HG03558 (cell line): Measurements from ENCODE around the gene ALG1L2.
"Not testable (repeated sequence)": the region's sequence is repeated elsewhere in the genome, so short reads cannot be mapped to it uniquely, and the experiment has no call there.

Experiments
- ATAC-seq: cut with Tn5 transposase; IDR thresholded peaks from one replicate; pipeline ENCODE4 v1.9.1; 2021; ENCODE audit warnings: moderate number of reproducible peaks; ENCODE audit not compliant: unreplicated experiment; ENCODE audit errors: extremely low read depth

Gene ALG1L2

DNA sequence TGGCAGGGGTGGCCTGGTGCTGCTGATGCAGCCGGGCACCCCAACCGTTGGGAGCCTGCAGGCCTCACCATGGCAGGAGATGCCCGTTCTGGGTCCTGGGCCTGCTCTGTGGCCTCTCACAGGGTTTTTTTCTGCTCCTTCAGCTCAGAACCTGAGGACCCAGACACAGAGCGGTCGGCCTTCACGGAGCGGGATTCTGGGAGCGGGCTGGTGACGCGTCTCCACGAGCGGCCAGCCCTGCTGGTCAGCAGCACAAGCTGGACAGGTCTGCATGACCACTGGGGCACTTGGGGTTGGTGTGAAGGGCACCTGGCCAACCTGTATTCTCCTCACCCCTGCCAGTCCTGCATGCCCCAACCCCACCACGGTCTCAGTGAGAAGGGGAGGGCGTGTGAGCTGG, 10.3 kb downstream of the ALG1L2 start:
- ATAC-seq: no peak

DNA sequence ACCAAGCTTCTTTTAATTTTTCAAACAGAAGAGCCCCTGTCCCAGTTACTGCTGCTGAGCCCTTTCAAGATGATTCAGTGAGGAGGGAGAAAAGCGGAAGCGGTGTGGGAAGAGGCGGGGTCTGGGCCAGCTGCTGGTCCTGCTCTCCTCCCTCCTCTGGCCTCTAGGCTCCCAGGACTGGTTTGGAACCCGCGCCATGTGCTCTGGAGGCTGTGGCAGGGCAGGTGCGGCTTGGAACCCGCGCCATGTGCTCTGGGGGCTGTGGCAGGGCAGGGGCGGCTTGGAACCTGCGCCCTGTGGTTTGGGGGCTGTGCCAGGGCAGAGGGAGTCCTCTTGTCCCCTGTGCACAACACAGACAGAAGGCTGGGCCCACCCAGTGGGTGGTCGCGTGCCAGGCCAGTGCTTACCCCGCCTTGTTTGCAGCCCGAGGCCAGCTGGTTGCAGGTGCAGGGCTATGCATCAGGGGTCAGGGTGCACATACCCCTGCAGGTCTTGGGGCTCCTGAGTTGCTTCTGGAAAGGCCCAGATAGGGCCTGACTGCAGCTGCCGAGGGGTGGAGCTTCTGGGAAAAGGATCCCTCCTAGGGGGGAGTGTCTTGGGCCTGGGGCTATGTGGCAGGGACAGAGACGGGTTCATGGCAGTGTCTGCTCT, 12.2 kb downstream of the ALG1L2 start:
- no peak for ATAC-seq

DNA sequence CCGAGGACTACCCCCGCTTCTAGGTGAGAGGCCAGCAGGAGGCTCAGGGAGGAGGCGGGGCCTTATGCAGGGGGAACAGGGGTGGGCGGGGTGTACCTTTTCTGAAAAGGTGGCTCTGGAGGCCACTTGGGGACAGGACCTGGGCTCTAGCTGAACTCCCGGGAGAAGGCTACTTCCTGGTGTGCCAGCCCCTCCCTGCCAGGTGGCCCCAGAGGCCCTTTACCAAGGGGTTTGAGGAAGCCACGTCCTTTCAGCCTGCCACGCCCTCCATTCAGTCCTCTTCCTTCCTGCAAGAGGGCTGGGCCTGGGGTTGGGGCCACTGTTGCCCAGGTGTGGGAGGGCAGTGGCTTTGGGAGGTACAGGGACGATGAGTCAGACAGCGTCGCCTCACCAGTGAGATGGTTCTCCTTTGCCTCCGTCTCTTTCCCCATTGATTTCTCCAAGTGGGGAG, 12.9 kb downstream of the ALG1L2 start:
- not testable (repeated sequence) for ATAC-seq

DNA sequence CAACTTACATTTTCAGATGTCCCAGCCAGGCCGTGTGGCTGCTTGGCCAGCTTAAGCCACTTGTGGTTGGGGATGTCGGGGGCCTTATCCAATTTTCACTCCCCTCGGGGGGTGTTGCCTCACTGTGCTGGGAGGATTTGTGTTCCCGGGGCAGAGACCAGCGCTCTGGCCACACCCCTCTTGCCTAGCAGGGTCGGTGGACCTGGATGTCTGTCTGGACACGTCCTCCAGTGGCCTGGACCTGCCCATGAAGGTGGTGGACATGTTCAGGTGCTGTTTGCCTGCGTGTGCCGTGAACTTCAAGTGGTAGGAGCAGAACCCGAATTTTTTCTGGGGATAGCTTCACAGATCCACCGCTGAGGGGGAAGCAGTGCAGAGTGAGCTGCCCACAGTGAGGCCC, 14.2 kb downstream of the ALG1L2 start:
- ATAC-seq: not testable (repeated sequence)

DNA sequence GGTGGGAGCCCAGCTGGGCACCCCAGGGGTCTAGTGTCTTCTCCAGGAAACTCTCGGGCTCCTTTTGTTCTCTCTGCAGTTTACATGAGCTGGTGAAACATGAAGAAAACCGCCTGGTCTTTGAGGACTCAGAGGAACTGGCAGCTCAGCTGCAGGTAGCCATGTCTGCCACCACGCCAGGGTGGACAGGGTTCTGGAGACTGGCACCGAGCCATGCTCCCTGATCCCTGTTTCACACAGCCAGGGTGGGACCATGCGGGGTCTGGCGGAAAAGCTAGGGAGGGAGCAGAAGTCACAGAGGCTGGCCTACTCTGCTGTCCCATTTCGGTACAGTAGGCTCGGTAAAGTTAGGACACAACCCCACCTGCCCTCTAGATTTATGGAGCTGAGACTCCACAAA, 15.5 kb downstream of the ALG1L2 start:
- not testable (repeated sequence) for ATAC-seq

DNA sequence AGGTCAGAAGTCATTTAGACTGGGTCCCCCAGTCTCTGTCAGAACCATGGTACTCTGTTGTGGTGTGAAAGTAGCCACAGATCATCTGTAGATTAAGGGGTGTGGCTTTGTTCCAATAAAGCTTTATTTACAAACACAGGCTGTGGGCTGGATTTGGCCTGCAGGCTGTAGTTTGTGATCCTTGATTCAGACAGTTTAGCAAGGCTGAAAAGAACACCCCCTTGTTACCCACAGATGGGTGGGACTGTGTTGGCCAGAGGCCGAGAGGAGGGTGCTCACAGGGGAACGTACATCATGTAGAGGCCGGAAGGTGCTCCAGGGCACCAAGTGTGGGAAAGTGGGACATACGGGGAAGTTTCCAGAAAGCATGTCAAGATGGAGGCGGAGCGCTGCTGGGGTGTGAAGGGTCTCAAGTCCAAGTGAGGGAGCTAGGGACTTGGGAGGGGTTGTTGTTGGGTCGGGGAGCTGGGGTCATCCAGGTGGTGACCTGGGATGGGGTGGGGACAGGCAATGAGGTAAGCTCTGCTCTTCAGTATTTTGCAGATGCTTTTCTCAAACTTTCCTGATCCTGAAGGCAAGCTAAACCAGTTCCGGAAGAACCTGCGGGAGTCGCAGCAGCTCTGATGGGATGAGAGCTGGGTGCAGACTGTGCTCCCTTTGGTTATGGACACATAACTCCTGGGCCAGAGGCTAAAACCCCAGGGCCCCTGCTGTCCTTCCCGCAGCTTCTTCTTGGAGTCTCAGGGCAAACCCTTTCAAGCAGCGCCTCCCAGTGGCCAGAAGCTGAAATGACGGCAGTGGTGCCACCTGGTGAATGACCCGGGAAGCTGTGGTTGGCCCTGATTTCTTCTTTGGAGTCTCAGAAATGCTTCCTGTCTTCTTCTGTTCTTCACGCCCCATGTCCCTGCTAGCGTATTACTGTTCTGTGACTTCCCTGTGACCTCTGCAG, 16.3 kb downstream of the ALG1L2 start:
- not testable (repeated sequence) for ATAC-seq

DNA sequence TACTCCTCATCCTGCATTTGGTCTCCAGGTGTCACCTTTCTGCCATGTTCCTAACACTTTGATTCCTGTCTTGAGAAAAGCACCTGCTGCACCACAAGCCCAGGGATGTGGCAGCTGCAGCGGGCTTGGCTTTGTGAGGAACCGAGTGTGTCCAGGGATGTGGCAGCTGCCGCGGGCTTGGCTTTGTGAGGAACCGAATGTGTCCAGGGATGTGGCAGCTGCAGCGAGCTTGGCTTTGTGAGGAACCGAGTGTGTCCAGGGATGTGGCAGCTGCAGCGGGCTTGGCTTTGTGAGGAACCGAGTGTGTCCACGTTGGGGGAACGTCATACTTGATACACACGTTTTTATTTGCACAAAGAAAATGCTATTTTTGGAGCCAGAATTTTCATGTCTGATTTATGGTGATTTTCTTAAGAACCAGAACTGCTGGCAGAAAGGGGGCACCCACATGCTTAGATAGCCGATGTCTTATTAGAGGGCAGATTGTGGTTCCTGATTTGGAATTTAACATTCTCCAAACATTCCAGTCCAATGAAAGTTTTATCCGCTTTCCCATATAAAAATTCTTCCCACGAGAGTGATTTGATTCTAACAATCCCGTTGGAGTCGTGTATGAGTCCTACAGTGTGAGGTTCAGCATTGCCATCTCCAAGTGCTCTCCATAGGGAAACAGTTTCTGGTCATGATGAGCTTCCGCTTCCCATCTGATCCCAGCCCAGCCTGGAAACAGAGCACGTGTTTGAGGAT, 17.2 kb downstream of the ALG1L2 start:
- not testable (repeated sequence) for ATAC-seq

DNA sequence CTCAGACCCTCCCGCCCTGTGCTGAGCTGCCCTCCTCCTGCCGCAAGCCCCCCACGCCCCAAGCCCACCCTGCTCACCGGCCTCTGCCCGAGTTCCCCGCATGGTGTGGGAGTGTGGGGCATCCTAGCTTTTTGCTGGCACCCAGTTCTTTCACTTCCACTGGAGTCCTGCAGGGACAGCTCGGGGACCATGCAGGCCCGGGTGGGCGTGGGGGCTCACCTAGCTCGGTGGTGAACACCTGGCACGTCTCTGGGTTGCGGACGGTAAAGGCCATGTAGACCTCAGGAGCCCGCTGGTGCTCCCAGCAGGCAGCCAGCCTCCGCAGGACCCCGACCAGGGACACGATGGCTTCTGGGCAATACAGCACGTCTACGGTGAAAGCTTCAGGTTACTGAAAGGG, 20.9 kb downstream of the ALG1L2 start:
- not testable (repeated sequence) for ATAC-seq

DNA sequence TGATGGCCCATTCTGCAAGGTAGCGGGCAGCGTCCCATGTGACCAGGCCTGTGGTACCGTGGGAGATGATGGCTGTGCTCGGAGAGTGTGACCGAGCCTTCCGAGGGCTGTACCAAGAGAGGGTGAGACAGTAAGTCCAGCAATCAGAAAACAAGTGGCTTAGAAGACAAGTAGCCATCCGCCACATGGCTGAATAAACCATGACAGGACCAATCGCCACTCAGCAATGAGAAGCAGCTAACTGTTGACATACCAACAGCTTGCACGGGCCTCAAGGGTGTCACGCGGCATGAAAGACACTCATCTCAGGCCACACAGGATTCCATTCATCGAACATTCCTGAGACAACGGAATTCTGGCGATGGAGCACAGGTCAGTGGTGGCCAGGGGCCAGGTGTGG, 22.6 kb downstream of the ALG1L2 start:
- not testable (repeated sequence) for ATAC-seq

DNA sequence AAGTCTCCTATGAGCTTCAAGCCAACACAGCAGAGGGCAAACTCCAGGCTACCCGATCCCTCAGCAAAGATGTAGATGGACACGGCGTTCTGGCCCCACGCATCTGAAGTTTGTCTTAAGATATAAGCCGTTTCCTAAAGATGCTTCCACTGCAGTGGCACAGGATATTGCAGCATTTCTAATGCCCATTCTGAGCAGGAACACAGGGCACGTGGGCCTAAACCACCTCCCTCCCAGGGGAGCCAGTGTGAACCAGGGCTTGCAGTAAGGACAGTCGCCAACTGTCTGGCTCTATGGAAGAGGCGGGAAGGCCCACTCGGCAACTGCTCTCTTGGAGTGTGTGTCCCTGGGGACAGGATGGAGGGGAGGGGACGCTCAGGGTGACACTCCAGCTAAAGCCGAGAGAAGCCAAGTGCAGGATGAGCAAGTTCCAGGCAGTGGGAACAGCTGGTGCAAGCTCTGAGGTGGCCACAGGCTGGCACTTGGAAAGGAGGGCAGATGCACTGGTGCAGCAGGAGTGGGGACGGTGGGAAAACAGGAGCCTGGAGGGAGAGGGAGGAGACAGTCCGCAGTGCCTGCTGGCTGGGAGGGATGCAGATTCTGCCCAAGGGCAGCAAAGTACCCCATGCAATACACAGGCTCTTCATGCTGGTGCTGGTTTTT, 25.8 kb downstream of the ALG1L2 start:
- not testable (repeated sequence) for ATAC-seq

DNA sequence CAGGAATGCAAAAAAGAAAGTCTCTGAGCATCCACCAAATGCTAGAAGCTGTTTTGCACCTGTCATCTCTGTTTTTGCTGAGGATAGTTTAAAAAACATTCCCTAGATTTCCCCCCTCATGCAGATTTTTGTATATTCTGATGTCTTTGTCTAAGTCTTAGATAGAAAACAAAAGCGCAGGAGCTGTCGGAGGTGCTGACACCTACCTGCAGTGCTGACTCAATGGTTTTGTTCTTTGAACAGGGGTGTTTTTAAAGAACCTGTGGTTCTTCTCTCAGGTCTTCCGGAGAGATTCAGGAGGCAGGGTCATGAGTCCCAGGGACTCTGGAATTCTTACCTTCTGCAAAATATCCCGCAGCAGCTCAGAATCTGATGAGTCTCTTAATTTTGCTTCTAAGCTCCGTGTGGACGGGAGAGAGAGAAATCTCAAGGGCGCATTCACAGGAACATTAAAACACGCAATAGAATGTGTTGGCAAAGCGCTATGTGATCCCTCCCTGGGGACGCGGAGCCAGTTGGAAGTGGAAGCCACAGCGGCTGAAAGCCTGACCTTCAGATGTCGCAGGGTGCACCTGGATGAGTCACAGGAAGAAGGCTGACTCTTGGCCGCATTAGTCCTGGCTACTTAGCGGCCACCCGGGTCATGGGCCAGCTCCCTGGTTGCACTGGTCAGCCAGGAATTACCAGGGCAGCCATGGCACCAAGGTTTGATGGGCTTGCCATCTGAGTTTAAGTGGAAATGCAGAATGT, 27.4 kb downstream of the ALG1L2 start:
- not testable (repeated sequence) for ATAC-seq

DNA sequence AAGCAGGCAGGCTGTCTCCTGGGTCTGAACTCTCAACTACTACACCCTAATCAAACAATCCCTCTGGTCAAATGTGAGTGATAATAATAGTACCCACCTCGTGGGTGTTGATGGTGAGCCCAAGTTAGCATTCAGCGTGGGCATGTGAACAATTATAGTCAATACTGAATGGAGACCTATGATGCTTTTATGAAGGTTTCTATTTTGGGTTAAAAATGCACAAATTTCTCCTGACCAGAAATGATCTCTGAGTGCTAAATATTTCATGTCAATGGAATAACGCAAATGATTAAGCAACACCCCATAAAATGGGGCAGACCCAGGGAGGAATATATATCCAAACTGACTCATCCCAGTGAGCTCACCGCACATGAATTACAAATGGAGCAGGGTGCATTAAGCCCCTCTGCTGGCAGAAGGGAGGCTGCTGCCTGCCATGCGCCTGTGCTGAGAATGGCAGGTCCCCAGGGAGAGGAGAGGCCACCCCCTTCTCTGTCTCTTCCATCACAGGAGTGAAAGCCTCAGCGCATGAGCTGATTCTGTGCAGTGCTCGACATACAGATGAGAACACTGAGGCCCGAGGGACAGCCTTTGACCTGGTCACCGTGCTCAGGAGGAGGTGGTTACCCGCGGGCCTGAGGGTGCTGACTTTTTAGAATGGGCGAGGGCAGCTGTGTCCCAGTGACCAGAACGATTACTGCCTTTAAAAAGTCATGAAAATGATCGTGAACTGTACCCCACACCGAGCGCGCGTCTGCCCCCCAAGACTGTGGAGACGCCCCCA, 28.9 kb downstream of the ALG1L2 start:
- ATAC-seq: not testable (repeated sequence)

DNA sequence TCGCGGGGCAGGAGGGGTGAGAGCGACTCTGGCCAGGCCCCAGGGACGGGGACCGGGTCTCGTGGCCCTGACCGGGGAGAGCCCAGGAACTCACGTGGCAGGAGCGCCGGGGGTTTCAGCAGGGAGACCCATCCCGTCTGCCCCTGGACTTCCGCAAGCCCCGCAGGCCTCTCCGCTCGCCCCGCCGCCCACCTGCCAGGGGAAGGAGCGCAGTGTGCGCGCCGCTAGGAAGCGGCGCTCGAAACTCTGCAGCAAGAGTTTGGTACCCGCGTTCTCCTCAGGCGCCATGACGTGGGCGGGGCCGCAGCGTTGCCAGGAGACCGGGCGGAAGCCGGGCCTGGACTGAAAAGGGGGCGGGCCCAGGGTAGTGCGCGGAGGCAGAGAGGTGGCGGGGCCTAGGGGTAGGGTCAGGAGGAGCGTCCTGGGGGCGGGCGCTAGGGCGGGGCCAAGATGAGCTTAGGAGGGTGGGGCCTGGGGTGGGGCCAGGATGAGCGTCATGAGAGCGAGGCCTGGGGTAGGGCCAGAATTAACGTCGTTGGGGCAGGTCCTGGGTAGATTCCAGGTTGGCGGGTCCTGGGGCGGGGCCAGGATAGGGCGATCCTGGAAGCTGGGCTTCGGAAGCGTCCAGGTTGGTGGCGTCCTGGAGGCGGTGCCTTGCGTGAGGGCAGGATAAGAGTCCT, 29.7 kb downstream of the ALG1L2 start:
- ATAC-seq: peak; percentile 70

DNA sequence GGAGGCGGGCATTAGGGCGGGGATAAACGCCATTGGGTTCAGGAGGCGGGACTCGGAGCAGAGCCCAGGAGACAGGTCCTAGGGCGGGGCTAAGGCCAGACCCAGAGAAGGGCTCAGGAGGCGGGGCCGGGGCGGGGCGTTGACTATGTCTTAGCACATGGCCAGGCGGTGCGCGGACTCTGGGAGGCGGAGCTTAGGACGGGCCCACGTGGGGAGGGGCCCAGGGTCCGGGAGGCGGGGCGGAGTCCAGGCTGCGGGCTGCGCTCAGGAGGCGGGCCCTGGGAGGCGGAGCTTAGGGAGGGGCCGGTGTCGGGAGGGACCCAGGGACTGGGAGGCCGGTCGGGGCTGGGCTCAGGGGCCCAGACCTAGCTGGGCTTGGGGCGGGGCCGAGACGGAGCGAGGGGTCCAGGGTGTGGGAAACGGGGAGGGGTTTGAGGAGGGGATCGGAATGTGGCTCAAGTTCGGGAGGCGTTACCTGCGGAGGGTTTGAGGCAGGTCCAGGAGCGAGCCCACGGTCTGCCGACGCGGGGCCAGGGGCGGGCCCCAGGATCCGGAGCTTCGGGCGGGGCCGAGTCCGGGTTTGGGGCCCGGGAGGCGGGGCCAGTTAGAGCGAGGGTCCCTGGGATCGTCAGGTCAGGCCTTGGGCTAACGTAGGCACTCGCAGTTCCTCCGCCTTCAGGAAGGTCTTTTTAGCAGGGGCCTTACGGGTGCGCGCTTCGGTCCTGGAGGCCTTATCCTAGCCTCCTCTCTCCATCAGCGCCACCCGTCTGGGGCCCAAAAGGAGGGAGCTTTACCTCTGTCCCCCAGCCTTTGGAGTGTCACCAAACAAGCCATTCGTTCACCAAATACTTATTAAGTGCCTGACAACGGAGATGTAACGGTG, 30.5 kb downstream of the ALG1L2 start:
- peak; percentile 43 for ATAC-seq

DNA sequence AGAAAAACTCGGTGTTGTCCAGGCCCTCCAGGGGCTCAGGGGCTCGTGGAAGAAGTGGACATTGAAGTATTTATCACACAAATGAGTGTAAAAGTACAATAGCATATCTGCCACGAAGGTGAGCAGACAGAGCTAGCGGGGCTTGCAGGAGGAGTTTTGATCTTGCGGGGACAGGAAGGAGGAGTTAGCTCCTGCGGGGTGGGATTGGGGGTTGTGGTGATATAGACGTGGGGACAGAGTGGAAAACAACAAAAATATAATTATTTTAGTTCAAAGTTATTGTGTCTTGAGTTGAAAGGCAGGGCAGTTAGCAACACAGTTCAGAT, 31.1 kb downstream of the ALG1L2 start:
- ATAC-seq: not testable (repeated sequence)

DNA sequence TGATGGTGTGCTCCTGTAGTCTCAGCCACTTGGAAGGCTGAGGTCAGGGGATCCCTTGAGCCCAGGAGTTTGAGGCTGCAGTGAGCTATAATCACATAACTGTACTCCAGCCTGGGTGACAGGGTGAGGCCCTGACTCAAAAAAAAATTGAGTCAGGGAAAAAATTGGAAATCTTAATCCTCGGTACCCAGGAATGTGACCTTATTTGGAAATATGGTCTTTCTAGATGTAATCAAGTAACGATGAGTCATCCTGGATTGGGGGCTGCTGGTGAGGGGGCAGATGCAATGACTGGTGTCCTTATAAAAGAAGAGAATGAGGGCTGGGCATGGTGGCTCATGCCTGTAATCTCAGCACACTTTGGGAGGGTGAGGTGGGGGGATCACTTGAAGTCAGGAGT, 33.8 kb downstream of the ALG1L2 start:
- not testable (repeated sequence) for ATAC-seq

DNA sequence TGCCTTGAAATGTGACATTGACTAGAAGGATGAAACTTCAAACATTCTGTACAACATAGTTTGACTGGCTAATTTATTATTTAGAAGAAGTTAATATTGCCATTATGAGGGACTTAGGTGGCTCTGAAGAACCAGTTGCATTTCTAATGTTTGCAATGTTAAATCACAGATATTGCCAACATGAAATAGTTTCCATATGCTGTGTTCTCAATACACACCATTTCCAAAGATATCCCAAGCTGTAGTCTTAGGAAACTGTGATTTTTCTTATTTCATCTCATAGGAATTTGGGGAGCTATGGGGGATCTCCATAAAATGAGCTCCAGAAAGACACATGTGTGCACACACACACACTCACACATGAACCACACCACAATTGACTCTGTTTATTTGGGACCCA, 36.3 kb downstream of the ALG1L2 start:
- ATAC-seq: no peak
